ENCODE data around the gene RGMB.

The RGMB gene

DNA sequence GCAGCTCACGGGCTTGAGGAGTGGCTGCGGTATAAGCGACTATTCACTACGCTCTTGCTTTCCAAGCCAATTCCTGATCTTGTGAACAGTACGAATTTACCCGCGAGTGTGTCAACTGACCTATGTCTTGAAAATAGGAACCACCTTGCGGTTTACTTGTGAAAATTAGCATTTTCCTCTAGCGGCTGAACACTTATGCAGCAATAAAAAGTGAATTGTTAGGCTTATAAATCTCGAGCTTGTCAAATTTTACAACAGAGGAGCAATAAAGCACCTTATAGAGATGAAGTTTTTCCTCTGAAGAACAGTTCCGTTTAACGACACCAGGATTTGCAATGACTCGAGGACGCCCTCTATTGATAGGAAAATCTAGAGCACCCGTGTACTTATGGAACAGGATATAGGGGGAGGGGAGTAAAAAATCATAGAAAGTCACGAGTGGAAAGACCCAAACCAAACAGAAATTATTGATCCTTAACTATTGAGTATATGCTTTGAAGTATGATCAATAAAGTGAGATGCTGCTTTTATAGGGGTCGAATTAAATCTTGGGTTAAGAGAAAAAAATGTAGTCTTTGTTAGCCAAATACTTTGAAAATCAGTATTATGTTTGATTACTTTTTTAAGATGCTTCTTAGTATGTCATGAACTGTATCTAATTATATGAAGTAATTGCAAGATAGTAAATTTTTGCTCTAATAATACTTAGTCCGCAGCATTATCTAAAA is 1.9 kb upstream of the RGMB start:
- H3K4ac ChIP-seq (ENCODE audit: low read depth, low read length), result no peak overlapping the region
- WGBS (ENCODE audit: extremely low coverage, insufficient coverage, low lambda C conversion rate), result no CpG with 5 or more reads among the region's 18 CpGs
- peaks cover 11% of the 10 kb centered on the region for H3K4me1 ChIP-seq (ENCODE audit: control insufficient read depth, low read depth, low read length)
- H3K4me3 ChIP-seq (ENCODE audit: low read length), result peak overlapping the region; percentile 50
- H3K79me2 ChIP-seq (ENCODE audit: control insufficient read depth, insufficient read depth, low read length), result peaks cover 25% of the 10 kb centered on the region
- no peaks in the 10 kb centered on the region for H3K36me3 ChIP-seq (ENCODE audit: control insufficient read depth, insufficient read depth, low read length)
- H2BK5ac ChIP-seq (ENCODE audit: low read length), result no peak overlapping the region
- H2BK120ac ChIP-seq (ENCODE audit: low read depth, low read length), result no peak overlapping the region
- H3K18ac ChIP-seq (ENCODE audit: low read length), result no peak overlapping the region
- no peak overlapping the region for H2BK15ac ChIP-seq (replicated peaks; ENCODE audit: low read depth)
- H2AK5ac ChIP-seq (ENCODE audit: low read length), result no peak overlapping the region
- peak overlapping the region; percentile 84 for H3K4me2 ChIP-seq (ENCODE audit: low read length)
- no peaks in the 10 kb centered on the region for H3K27me3 ChIP-seq (ENCODE audit: insufficient read depth, low read length, poor library complexity)
- H3K27ac ChIP-seq (ENCODE audit: low read depth, low read length), result no peak overlapping the region
- no peak overlapping the region for H4K5ac ChIP-seq (ENCODE audit: low read length)
- H3K9ac ChIP-seq (ENCODE audit: low read length), result peak overlapping the region; percentile 85
- peaks cover 4% of the 10 kb centered on the region for H3K79me1 ChIP-seq (ENCODE audit: low read length)
- H3K56ac ChIP-seq (ENCODE audit: low read length), result peak overlapping the region; percentile 94
- no peak overlapping the region for H3K23ac ChIP-seq (ENCODE audit: low read length)
- DNase-seq, result peak; percentile 89
- no peak overlapping the region for H4K8ac ChIP-seq (ENCODE audit: low read depth, low read length)

DNA sequence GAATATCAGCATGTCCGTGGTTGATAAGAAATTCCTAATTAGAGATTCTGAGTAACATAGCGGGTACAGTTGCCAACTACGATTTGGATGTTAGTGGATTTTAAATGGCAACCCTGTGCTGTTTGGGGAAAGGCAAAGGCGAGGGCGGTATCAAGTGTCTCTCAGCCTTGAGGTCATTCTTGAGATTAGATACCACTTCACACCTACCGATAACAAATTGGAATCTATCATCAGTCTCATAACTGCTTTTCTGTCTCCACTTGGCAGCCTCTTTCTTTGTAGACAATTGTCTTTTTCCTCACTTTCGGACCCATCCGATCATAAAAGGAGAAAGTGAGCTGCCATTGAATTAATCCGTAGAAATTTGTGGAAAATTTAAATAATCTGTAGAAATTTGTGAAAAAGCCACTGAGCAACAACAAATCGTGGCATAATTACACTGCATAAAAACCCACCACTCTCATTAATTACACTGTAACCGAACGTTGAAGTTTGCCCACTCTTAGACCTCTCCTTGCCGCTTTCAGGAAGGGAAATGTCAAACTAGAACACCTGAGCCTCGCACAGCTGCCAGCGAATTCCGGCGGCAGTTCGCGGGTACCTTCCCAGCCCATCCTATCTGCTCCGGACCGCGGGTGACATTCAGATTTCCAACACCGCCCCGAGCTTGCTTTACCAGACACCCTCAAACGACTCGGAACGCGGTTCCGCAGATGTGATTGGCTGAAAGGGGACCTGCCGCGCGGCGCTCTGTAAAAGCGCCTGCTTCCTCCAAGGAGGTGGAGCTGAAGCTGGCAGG is 849 bp upstream of the RGMB start:
- peaks cover 4% of the 10 kb centered on the region for H3K79me1 ChIP-seq (ENCODE audit: low read length)
- H3K4me3 ChIP-seq (ENCODE audit: low read length), result peak overlapping the region; percentile 21
- peak overlapping the region; percentile 65 for H3K4me2 ChIP-seq (ENCODE audit: low read length)
- no peak overlapping the region for H3K4ac ChIP-seq (ENCODE audit: low read depth, low read length)
- H3K79me2 ChIP-seq (ENCODE audit: control insufficient read depth, insufficient read depth, low read length), result peaks cover 34% of the 10 kb centered on the region
- H2AK5ac ChIP-seq (ENCODE audit: low read length), result no peak overlapping the region
- peak overlapping the region; percentile 19 for H2BK5ac ChIP-seq (ENCODE audit: low read length)
- no peak overlapping the region for H4K5ac ChIP-seq (ENCODE audit: low read length)
- peak overlapping the region; percentile 92 for H3K27ac ChIP-seq (ENCODE audit: low read depth, low read length)
- DNase-seq, result peak; percentile 96
- H3K23ac ChIP-seq (ENCODE audit: low read length), result no peak overlapping the region
- peak overlapping the region; percentile 61 for H3K9ac ChIP-seq (ENCODE audit: low read length)
- no peaks in the 10 kb centered on the region for H3K27me3 ChIP-seq (ENCODE audit: insufficient read depth, low read length, poor library complexity)
- peaks cover 11% of the 10 kb centered on the region for H3K4me1 ChIP-seq (ENCODE audit: control insufficient read depth, low read depth, low read length)
- no peak overlapping the region for H4K8ac ChIP-seq (ENCODE audit: low read depth, low read length)
- H3K18ac ChIP-seq (ENCODE audit: low read length), result no peak overlapping the region
- H2BK15ac ChIP-seq (replicated peaks; ENCODE audit: low read depth), result no peak overlapping the region
- WGBS (ENCODE audit: extremely low coverage, insufficient coverage, low lambda C conversion rate), result no CpG with 5 or more reads among the region's 34 CpGs
- peak overlapping the region; percentile 79 for H3K56ac ChIP-seq (ENCODE audit: low read length)
- H2BK120ac ChIP-seq (ENCODE audit: low read depth, low read length), result no peak overlapping the region
- H3K36me3 ChIP-seq (ENCODE audit: control insufficient read depth, insufficient read depth, low read length), result no peaks in the 10 kb centered on the region

DNA sequence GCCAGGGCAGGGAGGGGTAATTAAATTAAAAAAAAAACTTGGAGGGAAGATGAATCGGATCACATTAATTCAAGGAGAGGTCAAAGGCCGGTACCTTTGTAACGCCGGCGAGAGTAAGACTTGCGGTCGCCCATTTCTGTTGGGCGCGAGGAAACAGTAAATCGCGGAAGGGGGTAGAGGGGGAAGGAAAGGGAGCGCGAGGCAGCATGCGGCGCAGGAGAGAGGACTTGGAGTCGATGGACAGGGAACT is 324 bp upstream of the RGMB start:
- Histone ChIP-seq H2BK120ac (ENCODE audit: low read depth, low read length) (no peak overlapping the region), H3K36me3 (ENCODE audit: control insufficient read depth, insufficient read depth, low read length) (no peaks in the 10 kb centered on the region), H3K4me2 (ENCODE audit: low read length) (no peak overlapping the region), H3K23ac (ENCODE audit: low read length) (no peak overlapping the region), H3K4me3 (ENCODE audit: low read length) (no peak overlapping the region), H3K9ac (ENCODE audit: low read length) (peak overlapping the region; percentile 61), H3K18ac (ENCODE audit: low read length) (no peak overlapping the region), H3K27ac (ENCODE audit: low read depth, low read length) (peak overlapping the region; percentile 92), H3K79me2 (ENCODE audit: control insufficient read depth, insufficient read depth, low read length) (peaks cover 37% of the 10 kb centered on the region), H4K5ac (ENCODE audit: low read length) (no peak overlapping the region), H3K27me3 (ENCODE audit: insufficient read depth, low read length, poor library complexity) (no peaks in the 10 kb centered on the region), H3K4me1 (ENCODE audit: control insufficient read depth, low read depth, low read length) (peaks cover 11% of the 10 kb centered on the region), H2AK5ac (ENCODE audit: low read length) (no peak overlapping the region), H2BK15ac (replicated peaks; ENCODE audit: low read depth) (no peak overlapping the region), H2BK5ac (ENCODE audit: low read length) (no peak overlapping the region), H3K79me1 (ENCODE audit: low read length) (peaks cover 4% of the 10 kb centered on the region), H4K8ac (ENCODE audit: low read depth, low read length) (no peak overlapping the region), H3K4ac (ENCODE audit: low read depth, low read length) (no peak overlapping the region), H3K56ac (ENCODE audit: low read length) (peak overlapping the region; percentile 26)
- no CpG with 5 or more reads among the region's 16 CpGs for WGBS (ENCODE audit: extremely low coverage, insufficient coverage, low lambda C conversion rate)
- no peak for DNase-seq

DNA sequence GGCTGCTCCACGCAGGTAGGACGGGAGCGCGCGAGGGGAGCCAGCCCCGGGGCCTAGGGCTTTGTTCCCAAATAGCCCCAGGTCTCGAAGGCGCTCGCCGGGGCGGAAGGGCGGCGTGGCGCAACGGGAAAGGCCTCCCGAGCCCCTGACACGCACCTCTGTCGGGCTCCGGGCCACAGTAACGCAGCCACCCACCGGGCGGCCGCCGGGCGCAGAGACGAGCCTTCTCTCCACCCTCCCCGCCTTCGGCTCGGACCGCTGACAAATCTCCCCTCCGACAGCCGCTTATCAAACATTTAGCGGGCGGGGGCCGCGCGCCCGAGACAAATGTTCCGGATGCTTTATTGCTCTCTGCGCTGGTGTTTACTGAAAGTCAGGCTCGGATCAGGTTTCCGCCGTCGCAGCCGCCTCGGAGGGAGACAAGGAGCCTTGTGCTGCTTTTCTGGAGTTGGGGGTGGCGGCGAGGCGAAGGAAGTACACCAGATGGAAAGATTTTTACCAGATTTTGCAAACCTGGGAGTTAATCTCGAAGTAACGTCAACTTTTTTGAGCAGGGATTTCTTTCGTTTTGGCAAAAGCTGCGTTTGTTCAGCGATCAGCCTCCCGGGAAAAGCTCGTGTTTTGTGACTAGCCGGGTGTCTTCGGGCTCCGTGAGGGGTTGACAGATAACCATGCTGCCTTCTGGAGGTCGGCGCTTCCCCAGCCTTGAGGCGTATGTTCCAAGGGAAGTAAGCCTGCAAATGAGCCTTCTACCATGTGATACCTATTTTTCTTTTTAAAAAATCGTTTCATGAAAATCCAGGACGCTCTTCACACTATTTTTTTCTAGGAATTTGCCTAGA is 950 bp downstream of the RGMB start:
- Histone ChIP-seq H2BK5ac (ENCODE audit: low read length) (no peak overlapping the region), H3K4ac (ENCODE audit: low read depth, low read length) (peak overlapping the region; percentile 49), H4K5ac (ENCODE audit: low read length) (no peak overlapping the region), H3K18ac (ENCODE audit: low read length) (peak overlapping the region; percentile 71), H3K36me3 (ENCODE audit: control insufficient read depth, insufficient read depth, low read length) (peaks cover under 1% of the 10 kb centered on the region), H3K79me1 (ENCODE audit: low read length) (peaks cover 5% of the 10 kb centered on the region), H3K4me3 (ENCODE audit: low read length) (peak overlapping the region; percentile 54), H3K23ac (ENCODE audit: low read length) (no peak overlapping the region), H3K9ac (ENCODE audit: low read length) (peak overlapping the region; percentile 92), H2AK5ac (ENCODE audit: low read length) (no peak overlapping the region), H4K8ac (ENCODE audit: low read depth, low read length) (no peak overlapping the region), H3K4me1 (ENCODE audit: control insufficient read depth, low read depth, low read length) (peaks cover 11% of the 10 kb centered on the region), H3K27ac (ENCODE audit: low read depth, low read length) (peak overlapping the region; percentile 82), H2BK15ac (replicated peaks; ENCODE audit: low read depth) (no peak overlapping the region), H3K4me2 (ENCODE audit: low read length) (peak overlapping the region; percentile 92), H3K27me3 (ENCODE audit: insufficient read depth, low read length, poor library complexity) (no peaks in the 10 kb centered on the region), H3K79me2 (ENCODE audit: control insufficient read depth, insufficient read depth, low read length) (peaks cover 40% of the 10 kb centered on the region), H3K56ac (ENCODE audit: low read length) (peak overlapping the region; percentile 98), H2BK120ac (ENCODE audit: low read depth, low read length) (no peak overlapping the region)
- peak; percentile 91 for DNase-seq
- WGBS (ENCODE audit: extremely low coverage, insufficient coverage, low lambda C conversion rate), result no CpG with 5 or more reads among the region's 64 CpGs

GRCh38 chr5:98775246-98776065 is 2.0 kb downstream of the RGMB start:
- Histone ChIP-seq H3K4me2 (ENCODE audit: low read length) (peak overlapping the region; percentile 92), H3K27ac (ENCODE audit: low read depth, low read length) (no peak overlapping the region), H3K36me3 (ENCODE audit: control insufficient read depth, insufficient read depth, low read length) (peaks cover 3% of the 10 kb centered on the region), H3K23ac (ENCODE audit: low read length) (no peak overlapping the region), H4K8ac (ENCODE audit: low read depth, low read length) (no peak overlapping the region), H3K9ac (ENCODE audit: low read length) (peak overlapping the region; percentile 92), H3K27me3 (ENCODE audit: insufficient read depth, low read length, poor library complexity) (no peaks in the 10 kb centered on the region), H2BK120ac (ENCODE audit: low read depth, low read length) (no peak overlapping the region), H2BK15ac (replicated peaks; ENCODE audit: low read depth) (no peak overlapping the region), H3K4ac (ENCODE audit: low read depth, low read length) (no peak overlapping the region), H3K18ac (ENCODE audit: low read length) (no peak overlapping the region), H2AK5ac (ENCODE audit: low read length) (no peak overlapping the region), H2BK5ac (ENCODE audit: low read length) (no peak overlapping the region), H3K56ac (ENCODE audit: low read length) (peak overlapping the region; percentile 98), H3K4me1 (ENCODE audit: control insufficient read depth, low read depth, low read length) (peaks cover 11% of the 10 kb centered on the region), H4K5ac (ENCODE audit: low read length) (no peak overlapping the region), H3K4me3 (ENCODE audit: low read length) (peak overlapping the region; percentile 54), H3K79me2 (ENCODE audit: control insufficient read depth, insufficient read depth, low read length) (peaks cover 46% of the 10 kb centered on the region), H3K79me1 (ENCODE audit: low read length) (peaks cover 9% of the 10 kb centered on the region)
- 100% methylated on average over 3 of the region's 12 CpGs for WGBS (ENCODE audit: extremely low coverage, insufficient coverage, low lambda C conversion rate)
- no peak for DNase-seq

Data from mesendoderm (in vitro differentiated cells).